ENCODE measurements around the gene CD27.
"Not testable (repeated sequence)": the region's sequence is repeated elsewhere in the genome, so short reads cannot be mapped to it uniquely, and the experiment has no call there.

DNA sequence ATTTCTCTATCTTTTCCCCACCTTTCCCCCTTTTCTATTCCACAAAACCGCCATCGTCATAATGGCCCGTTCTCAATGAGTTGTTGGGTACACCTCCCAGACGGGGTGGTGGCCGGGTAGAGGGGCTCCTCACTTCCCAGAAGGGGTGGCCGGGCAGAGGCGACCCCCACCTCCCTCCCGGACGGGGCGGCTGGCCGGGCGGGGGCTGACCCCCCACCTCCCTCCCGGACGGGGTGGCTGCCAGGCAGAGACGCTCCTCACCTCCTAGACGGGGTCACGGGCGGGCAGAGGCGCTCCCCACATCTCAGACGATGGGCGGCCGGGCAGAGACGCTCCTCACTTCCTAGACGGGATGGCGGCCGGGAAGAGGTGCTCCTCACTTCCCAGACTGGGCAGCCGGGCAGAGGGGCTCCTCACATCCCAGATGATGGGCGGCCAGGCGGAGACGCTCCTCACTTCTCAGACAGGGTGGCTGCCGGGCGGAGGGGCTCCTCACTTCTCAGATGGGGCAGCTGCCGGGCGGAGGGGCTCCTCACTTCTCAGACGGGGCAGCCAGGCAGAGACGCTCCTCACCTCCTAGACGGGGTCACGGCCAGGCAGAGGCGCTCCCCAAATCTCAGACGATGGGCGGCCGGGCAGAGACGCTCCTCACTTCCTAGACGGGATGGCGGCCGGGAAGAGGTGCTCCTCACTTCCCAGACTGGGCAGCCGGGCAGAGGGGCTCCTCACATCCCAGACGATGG lies 30.6 kb downstream of the CD27 start:
- not testable (repeated sequence) for TF ChIP-seq CTCF (IDR thresholded peaks at IDR 0.05); EZH2 (IDR thresholded peaks at IDR 0.05; ENCODE audit: borderline replicate concordance, insufficient read depth, low read depth, low read length, poor library complexity, severe bottlenecking)

Data from B cell (primary cell).